GM12892 (cell line): ENCODE data around the gene DEXI.

Experiments
- POLR2A ChIP-seq: IDR thresholded peaks from 2 replicates; pipeline ENCODE4 v1.6.1; 2011; ENCODE audit warnings: low read depth, low read length, control low read depth
- POLR2AphosphoS5 ChIP-seq: IDR thresholded peaks from 2 replicates; pipeline ENCODE4 v1.6.1; 2011; ENCODE audit warnings: low read depth, low read length, control low read depth
- TAF1 ChIP-seq: IDR thresholded peaks from 2 replicates; pipeline ENCODE4 v1.6.1; 2011; ENCODE audit warnings: low read depth, mild to moderate bottlenecking, control low read depth, low read length, borderline replicate concordance

GRCh38 chr16:10939649-10940234, 2.5 kb downstream of the DEXI start:
- TF ChIP-seq POLR2A (0 out of 2 replicates have a peak, but pooled peaks have one; percentile 7), TAF1 (no peak), POLR2AphosphoS5 (no peak)
